ENCODE data around the gene ANKRD11.

The ANKRD11 gene

DNA sequence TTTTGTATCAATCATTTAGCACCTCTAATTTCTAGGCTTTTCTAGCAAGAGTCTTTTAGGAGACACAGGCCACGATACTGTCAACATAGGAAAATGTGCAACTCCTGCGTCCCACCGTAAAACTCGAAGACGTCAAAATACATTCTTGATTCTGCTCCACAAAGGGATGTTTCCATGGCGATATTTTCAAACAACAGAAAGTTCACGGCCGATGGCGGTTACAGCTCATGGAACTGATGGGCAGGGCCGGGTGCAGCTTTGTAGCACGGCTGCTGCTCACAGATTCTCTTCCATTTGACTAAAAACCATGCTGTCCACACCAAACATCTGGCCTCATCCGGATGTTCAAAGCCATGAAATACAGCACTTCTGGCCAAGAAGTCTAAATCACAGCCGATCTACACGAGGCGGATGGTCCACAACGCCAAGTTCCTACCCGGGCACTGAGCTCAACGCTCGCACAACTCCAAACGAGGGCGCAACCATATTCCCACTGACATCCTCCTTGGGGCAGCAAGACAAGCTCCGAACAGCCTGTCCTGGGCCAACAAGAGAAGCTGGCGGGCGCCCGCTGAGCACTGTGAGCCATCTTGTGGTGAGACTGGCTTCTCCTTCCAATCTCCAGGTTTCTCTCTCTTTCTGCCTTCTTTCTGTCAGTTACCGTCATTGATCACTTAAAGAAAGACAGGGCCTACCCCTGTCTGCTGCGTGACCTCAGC is 193.0 kb downstream of the ANKRD11 start:
- DNase-seq (ENCODE audit: low spot score) = no peak

DNA sequence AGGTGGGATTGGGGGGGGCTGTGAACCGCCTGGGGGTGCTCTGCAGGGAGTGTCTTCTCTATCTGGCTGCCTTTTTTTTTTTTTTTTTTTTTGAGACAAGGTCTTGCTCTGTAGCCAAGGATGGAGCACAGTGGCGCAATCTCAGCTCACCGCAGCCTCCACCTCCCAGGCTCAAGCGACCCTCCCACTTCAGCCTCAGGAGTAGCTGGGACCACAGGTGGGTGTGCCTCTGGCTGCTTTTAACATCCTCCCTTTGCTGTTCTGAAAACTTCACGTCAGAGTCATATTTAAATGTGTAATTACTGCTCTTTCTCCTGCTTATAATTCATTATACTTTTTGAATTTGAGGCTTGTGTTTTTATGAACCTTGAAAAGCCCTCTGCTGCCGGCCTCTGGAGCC is 194.4 kb downstream of the ANKRD11 start:
- no peak for DNase-seq (ENCODE audit: low spot score)

DNA sequence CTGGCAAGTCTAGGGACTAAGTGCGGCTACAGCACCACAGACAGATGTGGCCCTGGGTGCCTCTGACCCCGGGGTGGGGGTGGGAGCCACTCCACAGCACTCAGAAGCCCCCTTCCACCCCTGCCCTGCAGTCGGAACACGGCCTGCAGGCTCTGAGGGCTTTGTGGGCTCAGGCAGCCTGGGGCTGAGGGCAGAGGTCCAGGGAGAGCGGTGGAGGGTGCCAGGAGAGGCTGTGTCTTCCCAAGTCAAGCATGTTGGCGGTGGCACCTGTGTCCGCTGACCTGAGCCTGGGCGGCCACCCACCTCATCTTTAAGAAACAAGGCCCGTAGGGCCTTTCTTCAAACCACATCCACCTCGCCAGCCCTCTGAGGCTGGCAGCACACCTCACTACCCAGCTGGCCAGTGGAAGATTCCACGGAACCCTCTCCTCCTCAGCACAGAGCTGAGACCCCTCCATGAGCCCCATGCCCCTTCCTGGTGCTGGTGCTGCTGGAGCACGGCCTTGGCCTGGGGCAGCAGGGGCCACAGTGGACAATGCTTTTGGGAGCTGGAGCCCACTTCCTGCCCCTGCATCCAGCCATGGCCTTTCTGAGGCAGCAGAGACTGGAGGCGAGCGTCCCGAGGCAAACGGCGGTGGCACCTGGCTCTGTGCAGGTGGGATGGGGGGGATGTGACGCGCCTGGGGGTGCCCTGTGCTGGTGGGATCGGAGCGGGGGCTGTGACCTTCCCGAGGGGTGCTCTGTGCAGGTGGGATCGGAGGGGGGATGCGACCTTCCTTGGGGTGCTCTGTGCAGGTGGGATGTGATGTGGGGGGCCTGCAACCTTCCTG is 195.1 kb downstream of the ANKRD11 start:
- no peak for DNase-seq (ENCODE audit: low spot score)

DNA sequence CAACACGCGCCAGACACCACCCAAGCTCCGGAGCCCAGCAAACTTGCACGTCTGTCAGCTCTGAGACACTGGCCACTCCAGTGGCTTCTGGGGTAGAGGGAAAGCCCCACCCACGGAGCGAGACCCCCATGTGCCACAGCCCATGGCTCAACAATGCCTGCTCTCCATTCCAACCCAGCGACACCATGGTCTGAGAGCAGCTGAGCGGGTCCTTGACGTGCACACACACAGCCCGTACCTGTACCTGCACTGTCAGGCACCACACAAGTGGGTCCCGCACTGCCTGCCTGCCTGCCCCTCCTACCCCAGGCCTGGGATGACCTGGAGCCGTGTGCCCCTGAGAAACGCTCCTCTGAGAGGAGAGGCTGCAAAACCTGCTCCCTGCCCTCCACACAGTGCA is 195.9 kb downstream of the ANKRD11 start:
- no peak for DNase-seq (ENCODE audit: low spot score)

DNA sequence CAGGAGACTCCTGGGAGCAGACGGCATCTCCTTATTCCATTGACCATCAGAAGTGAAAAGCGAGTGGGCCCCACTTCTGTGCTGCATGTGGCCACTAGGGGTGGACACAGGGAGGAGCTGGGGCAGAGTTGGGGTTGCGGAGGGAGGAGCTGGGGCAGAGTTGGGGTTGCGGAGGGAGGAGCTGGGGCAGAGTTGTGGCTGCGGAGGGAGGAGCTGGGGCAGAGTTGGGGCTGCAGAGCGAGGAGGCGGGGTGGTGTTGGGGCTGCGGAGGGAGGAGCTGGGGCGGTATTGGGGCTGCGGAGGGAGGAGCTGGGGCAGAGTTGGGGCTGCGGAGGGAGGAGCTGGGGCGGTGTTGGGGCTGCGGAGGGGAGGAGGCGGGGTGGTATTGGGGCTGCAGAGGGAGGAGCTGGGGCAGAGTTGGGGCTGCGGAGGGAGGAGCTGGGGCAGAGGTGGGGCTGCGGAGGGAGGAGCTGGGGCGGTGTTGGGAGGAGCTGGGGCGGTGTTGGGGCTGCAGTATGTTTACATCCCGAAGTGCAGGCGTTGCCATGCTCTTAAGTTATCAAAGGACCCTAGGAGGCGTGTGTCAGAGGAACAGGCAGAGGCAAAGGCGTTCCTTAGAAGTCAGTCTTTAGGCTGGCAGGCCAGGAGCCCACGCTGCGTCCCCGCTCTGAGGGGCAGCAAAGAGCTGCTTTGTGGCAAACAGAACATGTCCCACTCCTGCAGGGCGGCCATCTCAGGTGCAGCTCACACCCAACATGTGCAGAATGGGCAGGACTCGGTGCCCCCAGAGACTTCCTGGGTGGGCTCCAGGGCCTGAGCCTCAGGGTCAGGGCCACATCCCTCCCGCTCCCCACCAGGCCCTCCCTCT is 196.9 kb downstream of the ANKRD11 start:
- no peak for DNase-seq (ENCODE audit: low spot score)

DNA sequence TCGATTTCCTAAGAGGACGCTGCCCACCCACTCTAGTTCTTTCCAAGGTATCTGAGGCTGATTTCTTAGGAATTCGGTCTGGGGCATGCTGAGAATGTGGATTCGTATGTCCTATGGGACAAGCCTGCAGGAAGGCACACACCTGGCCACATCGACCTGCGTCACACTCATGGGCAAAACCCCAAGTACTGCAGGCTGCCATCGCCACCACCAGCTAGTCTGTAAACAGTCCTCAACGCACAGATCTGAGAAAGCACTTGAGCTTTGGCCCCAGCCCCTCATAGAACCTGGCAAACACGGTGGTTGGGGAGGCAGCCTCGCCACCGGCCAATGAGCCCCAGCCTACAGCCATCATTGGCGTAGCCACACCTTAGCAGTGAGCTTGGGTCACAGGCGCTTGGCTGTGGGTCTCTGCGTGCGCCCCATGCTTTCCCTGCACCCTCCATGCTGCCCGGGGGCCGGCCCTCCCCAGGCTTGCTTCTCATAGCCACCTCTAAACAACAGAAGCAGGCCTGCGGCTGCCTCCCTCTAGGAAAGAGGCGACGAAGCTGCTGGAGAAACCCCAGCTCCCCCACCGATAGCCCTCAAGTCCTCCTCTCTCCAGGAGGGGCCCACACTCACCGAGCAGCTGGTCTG is 197.8 kb downstream of the ANKRD11 start:
- DNase-seq (ENCODE audit: low spot score) = no peak

DNA sequence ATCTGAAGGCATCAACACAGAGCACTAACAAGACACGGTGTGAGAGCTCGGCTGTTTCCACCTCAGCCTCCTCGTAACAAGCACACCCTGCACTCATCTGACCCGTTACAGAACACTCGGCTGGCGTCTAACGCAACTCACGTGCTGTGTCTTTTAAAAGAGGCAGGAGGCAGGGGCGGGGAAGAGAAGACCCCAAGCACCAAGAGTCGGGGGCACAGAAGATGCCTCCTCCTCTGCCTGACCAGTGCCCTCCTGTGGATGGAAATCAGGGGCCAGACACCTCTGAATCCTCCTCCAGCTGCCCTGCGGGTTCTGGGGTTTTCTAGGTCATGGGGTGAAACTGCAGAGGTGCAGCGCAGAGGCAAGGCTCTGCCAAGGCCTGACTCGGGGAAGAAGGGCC is 198.6 kb downstream of the ANKRD11 start:
- no peak for DNase-seq (ENCODE audit: low spot score)

DNA sequence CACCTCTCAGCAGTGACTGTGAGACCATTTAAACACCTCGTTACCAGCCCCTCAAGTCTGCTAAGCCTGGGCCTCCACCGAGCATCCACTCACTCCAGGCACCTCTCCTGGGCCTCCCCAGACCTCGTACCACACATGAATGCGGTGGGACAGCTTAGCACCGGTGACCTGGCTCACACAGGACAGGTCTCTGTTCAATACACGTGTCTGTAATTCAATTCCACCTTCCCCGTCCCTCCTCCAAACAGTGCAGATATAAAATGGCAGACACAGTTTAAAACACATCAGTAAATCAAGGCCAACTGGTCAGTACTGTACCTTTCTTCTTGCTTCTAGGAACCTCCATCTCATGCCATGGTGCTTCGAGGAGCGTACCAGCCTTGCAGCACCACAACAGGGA is 199.0 kb downstream of the ANKRD11 start:
- no peak for DNase-seq (ENCODE audit: low spot score)

DNA sequence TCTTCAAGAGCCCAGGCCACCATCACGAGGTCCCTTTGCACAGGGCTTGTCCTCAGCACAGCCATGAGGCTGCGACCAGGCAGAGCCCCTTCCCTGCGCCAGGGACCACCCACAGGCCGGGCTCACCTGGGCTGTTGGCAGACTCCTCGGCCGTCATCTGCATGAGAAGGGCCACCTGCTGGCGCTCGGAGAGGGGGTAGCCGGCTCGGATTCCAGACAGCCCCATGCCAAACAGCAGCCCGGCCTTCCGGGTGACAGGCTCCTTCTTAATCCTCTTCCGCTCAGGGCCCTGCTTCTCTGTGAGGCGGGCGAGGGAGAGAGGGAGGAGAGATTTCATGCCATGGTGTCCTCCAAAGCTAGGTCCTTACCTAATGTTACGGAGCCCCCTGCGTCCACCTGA is 199.5 kb downstream of the ANKRD11 start:
- no peak for DNase-seq (ENCODE audit: low spot score)

DNA sequence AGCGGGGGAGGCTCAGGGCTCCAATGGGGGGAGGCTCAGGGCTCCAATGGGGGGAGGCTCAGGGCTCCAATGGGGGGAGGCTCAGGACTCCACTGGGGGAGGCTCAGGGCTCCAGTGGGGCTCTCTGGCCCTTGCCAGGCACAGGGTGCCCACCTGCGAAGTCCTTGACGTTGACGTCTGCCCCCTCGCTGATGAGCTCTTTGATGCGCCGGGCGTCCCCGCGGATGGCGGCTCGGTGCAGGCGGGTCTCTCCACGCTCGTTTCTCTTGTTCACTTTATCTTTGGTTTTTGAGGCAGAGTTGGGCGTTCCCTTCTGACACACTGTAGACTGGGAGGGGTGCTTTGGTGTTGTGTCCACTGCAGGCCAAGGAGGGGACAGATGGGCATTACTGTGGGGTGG is 199.9 kb downstream of the ANKRD11 start:
- DNase-seq (ENCODE audit: low spot score) = no peak

DNA sequence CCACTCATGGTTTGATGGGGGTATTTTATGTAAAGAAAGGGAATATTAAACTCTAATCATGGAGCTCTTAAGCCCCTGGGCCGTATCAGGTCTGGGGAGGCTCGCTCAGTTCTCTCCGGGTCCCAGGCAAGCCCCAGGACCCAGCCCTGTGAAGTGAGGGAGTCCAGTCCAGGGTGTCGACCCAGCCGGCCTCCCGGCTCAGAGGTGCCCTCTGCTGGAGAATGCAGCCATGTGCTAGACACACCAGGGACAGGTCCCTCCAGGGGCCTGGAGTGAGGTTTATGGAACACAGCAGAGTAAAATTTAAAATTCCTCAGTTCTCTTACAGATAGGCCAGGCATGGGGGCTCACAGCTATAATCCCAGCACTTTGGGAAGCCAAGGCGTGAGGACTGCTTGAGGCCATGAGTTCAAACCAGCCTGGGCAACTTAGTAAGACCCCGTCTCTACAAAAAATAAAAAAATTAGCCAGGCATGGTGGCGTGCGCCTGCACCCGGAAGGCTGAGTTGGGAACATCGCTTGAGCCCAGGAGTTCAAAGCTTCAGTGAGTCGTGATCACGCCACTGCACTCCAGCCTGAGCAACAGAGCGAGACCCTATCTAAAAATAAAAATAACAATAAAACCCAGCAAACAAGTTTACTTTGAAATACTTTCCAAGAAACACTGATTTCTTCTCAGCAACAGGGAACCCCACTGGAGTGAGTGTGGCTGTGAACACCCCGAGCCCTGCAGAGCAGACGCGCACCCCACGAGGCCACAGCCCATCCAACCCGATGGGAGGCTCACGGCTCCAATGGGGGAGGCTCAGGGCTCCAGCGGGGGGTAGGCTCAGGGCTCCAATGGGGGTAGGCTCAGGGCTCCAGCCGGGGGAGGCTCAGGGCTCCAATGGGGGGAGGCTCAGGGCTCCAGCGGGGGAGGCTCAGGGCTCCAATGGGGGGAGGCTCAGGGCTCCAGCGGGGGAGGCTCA is 200.6 kb downstream of the ANKRD11 start:
- DNase-seq (ENCODE audit: low spot score) = peak; percentile 93

DNA sequence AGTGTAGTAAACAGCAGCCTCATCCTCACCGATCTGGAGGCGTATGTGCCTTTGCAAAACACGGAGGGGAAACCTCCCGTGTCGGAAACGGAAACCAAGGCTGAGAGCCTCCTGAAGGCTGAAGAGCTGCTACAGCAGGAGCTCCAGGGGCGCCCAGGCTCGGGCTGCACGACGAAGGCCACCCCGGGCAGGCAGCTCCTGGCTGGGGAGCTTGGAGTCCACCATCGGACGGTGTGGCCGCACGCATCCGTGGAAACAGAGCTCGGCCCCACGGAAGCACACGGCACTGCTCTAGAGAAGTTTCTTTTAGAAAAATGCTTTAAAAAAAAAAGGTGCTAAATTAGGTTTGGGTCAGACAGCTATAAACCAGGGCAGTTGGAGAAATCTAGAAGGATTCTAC is 201.4 kb downstream of the ANKRD11 start:
- DNase-seq (ENCODE audit: low spot score) = no peak

DNA sequence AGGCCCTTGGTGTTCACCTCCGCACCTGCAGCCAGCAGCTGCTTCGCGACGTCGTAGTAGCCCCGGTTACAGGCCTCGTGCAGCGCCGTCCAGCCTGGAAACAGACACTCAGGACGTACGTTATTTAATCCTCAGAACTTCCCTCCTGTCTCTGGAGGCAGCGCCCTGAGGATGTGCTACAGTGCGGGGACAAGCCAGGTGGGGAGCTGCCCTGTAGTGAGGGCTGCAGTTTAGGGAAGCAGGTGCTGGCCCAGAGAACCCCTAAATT is 201.8 kb downstream of the ANKRD11 start:
- no peak for DNase-seq (ENCODE audit: low spot score)

DNA sequence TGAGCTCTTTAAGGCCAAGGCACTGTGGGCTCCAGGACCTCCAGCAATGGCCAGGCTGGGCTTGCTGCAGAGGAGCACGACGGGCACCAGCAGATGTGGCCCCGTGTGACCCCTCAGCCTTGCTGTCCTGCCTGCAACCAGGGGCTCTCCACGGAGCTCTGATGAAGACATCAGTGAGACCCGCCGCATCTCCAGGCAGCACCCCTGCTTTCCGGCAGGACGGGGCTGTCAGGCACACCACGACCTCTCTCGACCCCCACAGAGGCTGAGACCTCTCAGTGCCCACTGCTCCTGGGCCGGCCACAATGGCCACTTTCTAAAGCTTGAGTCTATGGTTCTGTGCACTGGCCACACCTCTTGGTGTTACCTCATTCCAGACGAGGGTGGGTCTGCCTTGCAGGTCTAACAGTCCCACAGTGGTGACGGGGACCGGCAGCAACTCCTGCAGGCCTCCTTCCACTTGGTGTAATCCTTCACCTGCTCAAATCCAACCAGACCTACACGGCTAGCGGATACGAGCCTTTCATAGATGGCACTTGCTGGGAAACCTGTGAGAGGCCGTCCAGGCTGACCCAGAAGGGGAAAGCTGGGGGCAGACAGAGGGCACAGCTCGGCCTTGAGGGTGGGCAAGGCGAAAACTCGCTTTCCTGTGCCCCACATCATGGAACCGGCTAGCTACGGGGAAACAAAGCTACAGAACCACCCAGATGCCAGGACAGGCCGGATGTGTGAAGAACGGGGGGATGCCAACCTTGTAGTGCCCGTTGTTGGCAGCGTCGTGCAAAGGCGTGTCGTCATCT is 202.4 kb downstream of the ANKRD11 start:
- no peak for DNase-seq (ENCODE audit: low spot score)

DNA sequence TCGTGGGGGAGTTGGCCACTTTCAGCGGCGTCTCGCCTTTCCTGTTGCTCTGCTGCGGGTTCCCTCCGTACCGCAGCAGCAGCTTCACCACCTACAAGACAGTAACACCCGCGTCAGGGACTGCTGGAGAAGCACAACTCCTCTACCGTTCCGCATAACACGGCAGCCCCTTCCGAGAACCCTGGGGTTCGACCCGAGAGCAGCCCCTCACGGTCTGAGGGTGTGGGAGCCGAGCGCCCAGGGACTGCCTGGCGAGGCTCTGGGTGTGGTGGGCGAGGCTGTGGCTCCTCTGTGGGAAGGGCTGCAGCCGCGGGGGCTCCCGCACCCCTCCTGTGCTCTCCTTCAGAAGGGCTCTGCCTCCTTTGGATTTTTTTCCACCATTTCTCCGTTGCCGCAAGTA is 204.3 kb downstream of the ANKRD11 start:
- DNase-seq (ENCODE audit: low spot score) = no peak

DNA sequence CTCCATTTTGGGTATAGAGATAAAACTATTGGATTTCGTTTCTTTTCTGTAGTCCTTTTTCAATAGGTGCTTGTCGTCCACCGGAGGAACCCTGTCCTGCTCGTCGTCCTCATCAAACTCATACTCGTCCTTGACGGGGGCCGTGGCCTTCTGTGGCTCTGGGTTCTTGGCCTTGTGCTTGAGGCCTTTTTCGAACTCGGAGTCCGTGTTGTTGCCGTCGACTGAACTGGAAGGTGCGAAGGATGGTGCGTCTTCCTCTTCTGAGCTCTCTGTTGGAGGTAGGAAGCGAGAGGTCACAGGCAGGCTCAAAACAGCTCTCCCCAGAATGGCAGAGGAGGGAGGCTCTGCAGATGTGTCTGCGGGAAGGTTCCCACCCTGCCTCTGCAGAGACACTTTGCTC is 205.0 kb downstream of the ANKRD11 start:
- DNase-seq (ENCODE audit: low spot score) = no peak

DNA sequence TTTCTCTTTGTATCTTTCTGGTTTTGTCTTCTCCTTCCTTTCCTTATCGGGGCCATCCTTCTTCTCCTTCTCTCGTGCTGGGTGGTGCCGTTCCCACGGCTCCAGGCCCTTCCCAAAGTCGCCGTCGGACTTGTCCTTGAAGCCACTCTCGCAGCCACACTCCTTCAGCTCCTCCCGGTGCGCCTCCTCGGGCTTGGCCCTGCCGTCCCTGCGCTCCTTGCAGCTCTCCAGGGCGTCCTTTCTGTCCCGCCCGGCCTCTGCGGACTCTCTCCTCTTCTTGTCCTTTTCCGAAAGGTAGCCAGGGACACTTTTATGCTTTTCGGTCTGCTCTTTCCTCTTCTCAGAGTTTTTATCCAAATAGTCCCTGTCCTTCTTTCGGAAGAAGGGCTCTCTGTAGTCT is 206.9 kb downstream of the ANKRD11 start:
- no peak for DNase-seq (ENCODE audit: low spot score)

DNA sequence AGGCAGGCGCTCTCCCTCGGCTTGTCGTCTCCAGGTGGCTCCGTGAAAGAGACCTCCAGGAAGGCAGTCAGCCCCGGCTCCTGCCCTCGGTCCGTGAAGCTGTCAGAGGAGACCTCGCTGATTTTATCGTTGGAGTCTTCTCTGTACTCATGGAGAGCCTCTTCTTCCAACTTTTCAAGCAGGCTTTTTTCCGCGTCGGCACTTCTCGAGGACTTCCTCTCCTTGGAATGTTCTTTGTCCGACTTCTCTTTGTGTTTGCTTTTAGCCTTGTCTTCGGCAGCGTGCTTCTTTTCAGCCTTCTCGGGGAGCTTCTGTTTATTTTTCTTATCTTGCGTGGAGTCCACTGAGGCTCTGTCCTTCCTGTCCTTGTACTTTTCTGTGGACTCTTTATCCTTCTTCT is 207.8 kb downstream of the ANKRD11 start:
- DNase-seq (ENCODE audit: low spot score) = no peak

DNA sequence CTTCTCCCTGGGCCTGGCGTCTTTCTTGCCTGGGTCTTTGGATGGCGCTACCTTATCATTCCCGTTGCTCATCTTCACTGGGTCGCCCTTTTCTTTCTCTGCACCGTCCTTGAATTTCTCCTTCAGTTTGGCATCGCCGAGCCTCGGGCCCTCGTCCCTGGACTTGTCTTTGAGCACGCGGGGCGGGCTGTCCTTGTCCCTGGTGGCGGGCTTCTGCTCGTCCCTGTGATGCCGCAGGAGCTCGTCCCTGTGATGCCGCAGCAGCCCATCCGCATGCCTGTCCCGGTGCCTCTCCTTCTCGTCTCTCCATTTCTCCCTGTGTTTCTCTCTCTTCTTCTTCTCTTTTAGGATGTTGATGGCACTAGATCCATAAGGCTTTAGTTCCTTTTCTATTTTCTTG is 208.5 kb downstream of the ANKRD11 start:
- no peak for DNase-seq (ENCODE audit: low spot score)

DNA sequence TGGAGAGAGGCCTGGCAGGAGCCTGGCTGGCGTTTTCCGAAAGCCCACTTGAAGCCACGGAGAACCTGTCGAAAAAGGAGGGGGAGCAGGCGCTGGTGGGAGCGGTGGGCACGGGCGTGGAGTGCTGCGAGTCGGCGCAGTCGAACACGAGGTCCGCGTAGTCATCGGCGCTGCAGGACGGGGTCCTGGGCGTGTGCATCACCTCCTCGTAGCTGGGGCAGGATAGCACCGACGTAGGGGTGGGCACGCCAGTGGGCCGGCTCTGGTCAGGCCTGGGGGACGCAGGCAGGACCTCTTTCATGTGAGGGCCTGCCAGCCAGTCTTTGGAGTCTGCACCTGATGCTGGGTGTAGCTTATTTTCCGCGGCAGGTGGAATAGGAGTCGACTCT is 209.2 kb downstream of the ANKRD11 start:
- DNase-seq (ENCODE audit: low spot score) = no peak

Data from D341Med (cell line).